ENCODE data around the gene SORCS2.

Gene SORCS2

GRCh38 chr4:7213807-7214206 lies 21.5 kb downstream of the SORCS2 start:
- TF ChIP-seq TEAD4 (IDR thresholded peaks at IDR 0.05), result no peak
- TF ChIP-seq REST (IDR thresholded peaks at IDR 0.05; ENCODE audit: low read depth), result no peak
- TF ChIP-seq EGR1 (IDR thresholded peaks at IDR 0.05), result no peak
- no peak for TF ChIP-seq EP300 (IDR thresholded peaks at IDR 0.05; ENCODE audit: borderline replicate concordance)
- no peak for TF ChIP-seq TCF12 (IDR thresholded peaks at IDR 0.05; ENCODE audit: low read depth)
- no peak for TF ChIP-seq TAF1 (IDR thresholded peaks at IDR 0.05; ENCODE audit: low read depth)
- TF ChIP-seq CREB1 (IDR thresholded peaks at IDR 0.05; ENCODE audit: low read depth), result no peak
- TF ChIP-seq ZBTB7A (IDR thresholded peaks at IDR 0.05; ENCODE audit: low read depth), result no peak
- no peak for TF ChIP-seq NFIC (IDR thresholded peaks at IDR 0.05)
- TF ChIP-seq USF1 (IDR thresholded peaks at IDR 0.05), result no peak
- TF ChIP-seq, protein P1, sequence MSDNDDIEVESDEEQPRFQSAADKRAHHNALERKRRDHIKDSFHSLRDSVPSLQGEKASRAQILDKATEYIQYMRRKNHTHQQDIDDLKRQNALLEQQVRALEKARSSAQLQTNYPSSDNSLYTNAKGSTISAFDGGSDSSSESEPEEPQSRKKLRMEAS (IDR thresholded peaks at IDR 0.05), result no peak
- no peak for TF ChIP-seq FOXM1 (IDR thresholded peaks at IDR 0.05; ENCODE audit: borderline replicate concordance, low read depth)
- TF ChIP-seq RAD21 (IDR thresholded peaks at IDR 0.05; ENCODE audit: low read depth), result no peak
- TF ChIP-seq CEBPB (IDR thresholded peaks at IDR 0.05), result no peak

DNA sequence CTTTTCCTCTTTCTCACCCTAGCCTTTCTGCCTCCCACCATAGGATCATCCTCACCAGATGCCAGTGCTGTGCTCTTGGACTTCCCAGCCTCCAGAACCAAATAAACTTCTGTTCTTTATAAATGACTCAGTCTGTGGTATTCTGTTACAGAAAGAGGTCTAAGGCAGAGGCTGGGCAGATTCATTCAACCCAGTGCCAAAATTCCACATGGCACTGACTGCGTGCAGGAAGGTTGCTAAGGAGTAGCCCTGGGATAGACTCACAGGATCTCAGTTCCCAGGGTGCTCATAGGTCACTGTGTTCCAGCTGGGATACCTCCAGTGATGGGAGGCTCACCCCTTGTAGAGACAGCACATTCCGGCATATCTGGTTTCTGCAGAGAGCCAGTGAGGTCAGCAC lies 22.0 kb downstream of the SORCS2 start:
- TF ChIP-seq REST (IDR thresholded peaks at IDR 0.05; ENCODE audit: low read depth) (no peak), ZBTB7A (IDR thresholded peaks at IDR 0.05; ENCODE audit: low read depth) (no peak), NFIC (IDR thresholded peaks at IDR 0.05) (no peak), TEAD4 (IDR thresholded peaks at IDR 0.05) (no peak), YY1 (IDR thresholded peaks at IDR 0.05; ENCODE audit: low read depth) (no peak), FOXM1 (IDR thresholded peaks at IDR 0.05; ENCODE audit: borderline replicate concordance, low read depth) (no peak), CEBPB (IDR thresholded peaks at IDR 0.05) (no peak), EGR1 (IDR thresholded peaks at IDR 0.05) (no peak), CREB1 (IDR thresholded peaks at IDR 0.05; ENCODE audit: low read depth) (no peak), EP300 (IDR thresholded peaks at IDR 0.05; ENCODE audit: borderline replicate concordance) (no peak), TAF1 (IDR thresholded peaks at IDR 0.05; ENCODE audit: low read depth) (no peak), RAD21 (IDR thresholded peaks at IDR 0.05; ENCODE audit: low read depth) (no peak), TCF12 (IDR thresholded peaks at IDR 0.05; ENCODE audit: low read depth) (no peak), USF1 (IDR thresholded peaks at IDR 0.05) (no peak)
- TF ChIP-seq, protein P1 (IDR thresholded peaks at IDR 0.05), result no peak

- TF ChIP-seq RAD21 (IDR thresholded peaks at IDR 0.05; ENCODE audit: low read depth) (no peak), NFIC (IDR thresholded peaks at IDR 0.05) (no peak), EP300 (IDR thresholded peaks at IDR 0.05; ENCODE audit: borderline replicate concordance) (no peak)
- TF ChIP-seq, protein P1 (IDR thresholded peaks at IDR 0.05), result no peak
These were observed 24.7 kb downstream of the SORCS2 start for GRCh38 chr4:7217039-7217438.

DNA sequence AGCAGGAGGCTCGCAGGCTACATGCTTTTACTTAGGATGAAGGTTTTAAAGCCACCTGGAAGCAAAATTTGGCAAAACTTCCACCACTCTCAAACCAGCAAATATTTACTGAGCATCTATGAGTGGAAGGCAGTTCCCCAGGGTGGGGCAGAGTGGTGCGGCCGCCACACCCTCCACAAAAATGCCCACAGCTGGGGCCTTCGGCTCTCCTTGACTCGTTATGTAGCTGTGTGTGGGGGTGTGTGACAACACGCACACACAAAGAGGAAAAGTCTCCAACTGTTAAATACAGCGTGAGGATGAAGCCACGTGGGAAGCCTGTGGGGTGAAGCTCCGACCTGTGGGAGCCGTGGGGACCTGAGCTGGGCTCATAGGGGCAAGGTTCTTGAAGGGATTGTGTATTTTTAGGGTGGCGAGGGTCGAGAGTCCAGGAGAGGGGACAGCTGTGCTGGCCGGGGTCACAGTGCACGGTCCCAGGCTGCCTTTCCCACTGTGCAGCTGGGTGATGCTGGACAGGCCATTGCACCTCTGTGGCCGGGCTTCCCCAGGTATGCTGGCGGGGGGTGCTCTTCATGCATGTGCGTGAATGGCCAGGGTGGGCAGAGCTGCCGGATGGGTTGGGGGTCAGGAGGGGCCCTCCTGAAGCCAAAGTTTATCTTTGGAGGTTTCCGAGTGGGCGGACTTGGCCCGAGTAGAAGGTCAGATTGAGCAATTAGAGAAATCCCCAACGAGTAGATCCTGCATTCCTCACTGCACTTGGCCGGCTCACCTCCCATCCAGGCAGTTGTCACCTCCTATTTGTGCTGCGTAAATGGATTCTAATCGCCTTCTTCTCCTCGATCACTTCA lies 25.4 kb downstream of the SORCS2 start:
- TF ChIP-seq NFIC (IDR thresholded peaks at IDR 0.05) (no peak), ZBTB7A (IDR thresholded peaks at IDR 0.05; ENCODE audit: low read depth) (no peak), CREB1 (IDR thresholded peaks at IDR 0.05; ENCODE audit: low read depth) (no peak), FOXM1 (IDR thresholded peaks at IDR 0.05; ENCODE audit: borderline replicate concordance, low read depth) (no peak), TEAD4 (IDR thresholded peaks at IDR 0.05) (no peak), USF1 (IDR thresholded peaks at IDR 0.05) (no peak), REST (IDR thresholded peaks at IDR 0.05; ENCODE audit: low read depth) (no peak), CEBPB (IDR thresholded peaks at IDR 0.05) (no peak), TAF1 (IDR thresholded peaks at IDR 0.05; ENCODE audit: low read depth) (no peak), EGR1 (IDR thresholded peaks at IDR 0.05) (no peak), RAD21 (IDR thresholded peaks at IDR 0.05; ENCODE audit: low read depth) (no peak), YY1 (IDR thresholded peaks at IDR 0.05; ENCODE audit: low read depth) (no peak), TCF12 (IDR thresholded peaks at IDR 0.05; ENCODE audit: low read depth) (no peak), EP300 (IDR thresholded peaks at IDR 0.05; ENCODE audit: borderline replicate concordance) (no peak)
- TF ChIP-seq, protein P1 (IDR thresholded peaks at IDR 0.05), result no peak

All from Ishikawa (cell line).